Adrenal gland (tissue), 5 donors: Measurements from ENCODE around the gene PCDHGA6.

Experiments used
- POLR2A ChIP-seq, 2 donors: fragments of 450-650 bp; IDR thresholded peaks; one replicate each; pipeline ENCODE4 v1.6.1; 2017; ENCODE audit warnings: antibody characterized with exemption in 2 of 2, mild to moderate bottlenecking in 2 of 2, moderate library complexity in 1 of 2
- TF ChIP-seq, protein P1 (sequence below), 6 experiments: fragments of 450-650 bp in 4 of 6; fragments of 200-600 bp in 2 of 6; sonication (generic) in 1 of 6; IDR thresholded peaks; 1 replicate in 5 of 6; 2 replicates in 1 of 6; pipeline versions ENCODE4 v1.5.1 to v1.8.0; 2016 to 2021; ENCODE audit warnings: antibody characterized with exemption in 6 of 6, mild to moderate bottlenecking in 2 of 6, moderate library complexity in 1 of 6
- donor health status: DM: no; HTN: no; CAD: no.

GRCh38 chr5:141342773-141343172 is 30.9 kb upstream of the PCDHGA6 start:
- TF ChIP-seq, protein P1, sequence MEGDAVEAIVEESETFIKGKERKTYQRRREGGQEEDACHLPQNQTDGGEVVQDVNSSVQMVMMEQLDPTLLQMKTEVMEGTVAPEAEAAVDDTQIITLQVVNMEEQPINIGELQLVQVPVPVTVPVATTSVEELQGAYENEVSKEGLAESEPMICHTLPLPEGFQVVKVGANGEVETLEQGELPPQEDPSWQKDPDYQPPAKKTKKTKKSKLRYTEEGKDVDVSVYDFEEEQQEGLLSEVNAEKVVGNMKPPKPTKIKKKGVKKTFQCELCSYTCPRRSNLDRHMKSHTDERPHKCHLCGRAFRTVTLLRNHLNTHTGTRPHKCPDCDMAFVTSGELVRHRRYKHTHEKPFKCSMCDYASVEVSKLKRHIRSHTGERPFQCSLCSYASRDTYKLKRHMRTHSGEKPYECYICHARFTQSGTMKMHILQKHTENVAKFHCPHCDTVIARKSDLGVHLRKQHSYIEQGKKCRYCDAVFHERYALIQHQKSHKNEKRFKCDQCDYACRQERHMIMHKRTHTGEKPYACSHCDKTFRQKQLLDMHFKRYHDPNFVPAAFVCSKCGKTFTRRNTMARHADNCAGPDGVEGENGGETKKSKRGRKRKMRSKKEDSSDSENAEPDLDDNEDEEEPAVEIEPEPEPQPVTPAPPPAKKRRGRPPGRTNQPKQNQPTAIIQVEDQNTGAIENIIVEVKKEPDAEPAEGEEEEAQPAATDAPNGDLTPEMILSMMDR (IDR thresholded peaks at IDR 0.05): no peak
- TF ChIP-seq POLR2A (IDR thresholded peaks at IDR 0.05): no peak
